Measurements from ENCODE around the gene MORN3.
"Not testable (repeated sequence)": the region's sequence is repeated elsewhere in the genome, so short reads cannot be mapped to it uniquely, and the experiment has no call there.

Gene MORN3

GRCh38 chr12:121712461-121713256 is 43.2 kb upstream of the MORN3 start, which contains the start of gene TMEM120B:
TSS of gene TMEM120B (plus strand) at chr12:121712752. CDS start at chr12:121712896, 144 bp downstream.
- peak within 1 kb of the TSS; percentile 91 for H3K4me3 ChIP-seq (replicated peaks; ENCODE audit: low read depth, low read length)
- no peak for DNase-seq (ENCODE audit: extremely low read depth, low read depth)
- TF ChIP-seq CTCF (IDR thresholded peaks at IDR 0.05; ENCODE audit: low read depth, low read length, missing control alignments): no peak

- no peak for TF ChIP-seq CTCF (IDR thresholded peaks at IDR 0.05; ENCODE audit: low read depth, low read length, missing control alignments)
Observed at GRCh38 chr12:121712190-121712460, 42.7 kb upstream of the MORN3 start.

GRCh38 chr12:121711361-121712189 is 42.1 kb upstream of the MORN3 start:
- no peak for TF ChIP-seq CTCF (IDR thresholded peaks at IDR 0.05; ENCODE audit: low read depth, low read length, missing control alignments)
- DNase-seq (ENCODE audit: extremely low read depth, low read depth): no peak
- peak overlapping the region; percentile 91 for H3K4me3 ChIP-seq (replicated peaks; ENCODE audit: low read depth, low read length)

More at GRCh38 chr12:121712190-121712460, 42.7 kb upstream of the MORN3 start:
- DNase-seq (ENCODE audit: extremely low read depth, low read depth): no peak
- H3K4me3 ChIP-seq (replicated peaks; ENCODE audit: low read depth, low read length): peak overlapping the region; percentile 91

- no peak for TF ChIP-seq CTCF (IDR thresholded peaks at IDR 0.05; ENCODE audit: low read depth, low read length, missing control alignments)
- no peak overlapping the region for H3K4me3 ChIP-seq (replicated peaks; ENCODE audit: low read depth, low read length)
- DNase-seq (ENCODE audit: extremely low read depth, low read depth): no peak
Observed at GRCh38 chr12:121709478-121709961, 40.1 kb upstream of the MORN3 start.

- not testable (repeated sequence) for DNase-seq (ENCODE audit: extremely low read depth, low read depth); H3K4me3 ChIP-seq (replicated peaks; ENCODE audit: low read depth, low read length)
Observed at GRCh38 chr12:121709064-121709424, 39.6 kb upstream of the MORN3 start.

GRCh38 chr12:121708313-121709063 is 39.0 kb upstream of the MORN3 start:
- no peak for DNase-seq (ENCODE audit: extremely low read depth, low read depth)
- no peak overlapping the region for H3K4me3 ChIP-seq (replicated peaks; ENCODE audit: low read depth, low read length)
- no peak for TF ChIP-seq CTCF (IDR thresholded peaks at IDR 0.05; ENCODE audit: low read depth, low read length, missing control alignments)

All from HFF-Myc (cell line).